ENCODE results near the gene ITGAV. TPM values are rescaled to one million over a fixed set of nuclear protein-coding genes. Genes with fewer than 3 reads are reported as not detected.
A peak's percentile ranks its signal among the peaks of the same experiment; 100 is the strongest.

The ITGAV gene
- polyA plus RNA-seq, 2 donors = 5.8 to 9.8 TPM

DNA sequence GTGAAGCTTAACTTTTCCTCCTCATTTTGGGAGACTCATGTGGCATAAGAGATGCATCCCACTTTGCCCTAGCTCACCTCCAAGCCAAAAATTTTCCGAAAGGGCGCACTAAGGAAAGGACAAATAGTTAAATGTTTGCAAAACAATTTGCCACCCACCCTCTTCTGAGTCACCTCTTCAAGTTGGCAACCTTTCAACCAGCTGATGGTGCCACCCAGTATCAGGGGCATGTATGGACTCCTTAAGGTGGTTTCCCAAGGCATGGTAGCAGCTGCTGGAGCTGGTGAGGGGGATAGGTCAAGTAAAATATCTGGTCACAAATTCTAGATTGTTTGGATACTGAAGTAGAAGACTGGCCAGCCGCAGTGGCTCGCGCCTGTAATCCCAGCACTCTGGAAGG, 17.2 kb upstream of the ITGAV start:
- Histone ChIP-seq H3K27me3 (ENCODE audit: control insufficient read depth in 1 of 2, insufficient read depth in 2 of 2, low read length in 2 of 2) (no peaks in the 10 kb centered on the region), H3K4me3 (ENCODE audit: low read depth in 1 of 2, low read length in 2 of 2) (no peak overlapping the region), H3K4me1 (ENCODE audit: control insufficient read depth in 2 of 2, insufficient read depth in 2 of 2, low read length in 1 of 2) (peaks cover 0 to 3% of the 10 kb centered on the region in 2 donors), H3K27ac (ENCODE audit: low read depth in 2 of 2, low read length in 1 of 2) (no peak overlapping the region), H3K36me3 (ENCODE audit: control insufficient read depth in 2 of 2, insufficient read depth in 2 of 2, low read length in 1 of 2) (no peaks in the 10 kb centered on the region), H3K9me3 (ENCODE audit: control insufficient read depth in 2 of 2, insufficient read depth in 1 of 2, low read depth in 1 of 2, low read length in 1 of 2) (peaks cover 0 to 2% of the 10 kb centered on the region in 2 donors)
- whole genome bisulfite sequencing, 2 donors = 89 to 91% methylated on average over 5 of the region's 5 CpGs

DNA sequence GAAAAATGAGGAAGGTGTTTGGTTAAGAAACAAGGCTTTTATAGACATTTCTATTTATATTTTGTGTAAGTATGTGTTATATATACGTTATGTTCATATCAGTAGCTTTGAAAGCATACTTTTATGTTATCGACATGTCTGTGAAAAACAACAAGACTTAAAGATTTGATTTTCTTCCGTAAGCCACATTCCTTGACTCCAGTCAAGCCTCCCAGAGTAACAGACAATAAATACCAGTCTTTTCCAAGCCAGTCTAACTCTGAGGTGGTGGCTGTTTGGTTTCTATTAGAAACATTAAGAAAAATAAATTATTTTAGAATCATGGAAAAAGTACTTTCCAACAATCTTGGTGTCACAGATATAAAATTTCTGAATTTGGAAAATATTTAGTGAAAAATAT, 16.3 kb upstream of the ITGAV start:
- Histone ChIP-seq H3K27me3 (ENCODE audit: control insufficient read depth in 1 of 2, insufficient read depth in 2 of 2, low read length in 2 of 2) (no peaks in the 10 kb centered on the region), H3K4me1 (ENCODE audit: control insufficient read depth in 2 of 2, insufficient read depth in 2 of 2, low read length in 1 of 2) (peaks cover 0 to 3% of the 10 kb centered on the region in 2 donors), H3K4me3 (ENCODE audit: low read depth in 1 of 2, low read length in 2 of 2) (no peak overlapping the region), H3K36me3 (ENCODE audit: control insufficient read depth in 2 of 2, insufficient read depth in 2 of 2, low read length in 1 of 2) (no peaks in the 10 kb centered on the region), H3K9me3 (ENCODE audit: control insufficient read depth in 2 of 2, insufficient read depth in 1 of 2, low read depth in 1 of 2, low read length in 1 of 2) (peaks cover 0 to 2% of the 10 kb centered on the region in 2 donors), H3K27ac (ENCODE audit: low read depth in 2 of 2, low read length in 1 of 2) (no peak overlapping the region)
- 93 to 96% methylated on average over 3 of the region's 3 CpGs for WGBS, 2 donors

DNA sequence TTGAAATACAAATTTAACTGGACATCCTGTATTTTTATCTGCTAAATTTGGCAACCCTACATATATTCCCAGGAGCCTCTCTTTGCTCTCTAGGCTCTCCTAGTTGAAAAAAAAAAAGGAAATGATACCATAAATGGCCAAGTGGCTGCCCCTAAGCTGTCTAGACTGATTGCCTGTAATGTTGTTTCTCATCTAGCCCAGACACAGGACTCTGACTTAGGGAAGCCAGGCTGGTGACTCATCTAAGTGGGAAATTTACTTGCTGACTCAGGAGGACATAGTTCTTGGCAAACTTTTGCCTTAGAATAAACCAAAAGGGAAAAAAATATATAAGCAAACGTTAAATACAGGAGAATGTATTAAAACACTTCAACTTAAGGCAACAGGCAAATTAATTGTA, 14.6 kb upstream of the ITGAV start:
- no peak overlapping the region for H3K27ac ChIP-seq (ENCODE audit: low read depth in 2 of 2, low read length in 1 of 2)
- H3K4me3 ChIP-seq (ENCODE audit: low read depth in 1 of 2, low read length in 2 of 2) = no peak overlapping the region
- H3K27me3 ChIP-seq (ENCODE audit: control insufficient read depth in 1 of 2, insufficient read depth in 2 of 2, low read length in 2 of 2) = no peaks in the 10 kb centered on the region
- H3K36me3 ChIP-seq (ENCODE audit: control insufficient read depth in 2 of 2, insufficient read depth in 2 of 2, low read length in 1 of 2) = no peaks in the 10 kb centered on the region
- peaks cover 0 to 2% of the 10 kb centered on the region in 2 donors for H3K9me3 ChIP-seq (ENCODE audit: control insufficient read depth in 2 of 2, insufficient read depth in 1 of 2, low read depth in 1 of 2, low read length in 1 of 2)
- 1 to 12% methylated on average over 1 of the region's 1 CpG for WGBS, 2 donors
- H3K4me1 ChIP-seq (ENCODE audit: control insufficient read depth in 2 of 2, insufficient read depth in 2 of 2, low read length in 1 of 2) = peaks cover 0 to 3% of the 10 kb centered on the region in 2 donors

DNA sequence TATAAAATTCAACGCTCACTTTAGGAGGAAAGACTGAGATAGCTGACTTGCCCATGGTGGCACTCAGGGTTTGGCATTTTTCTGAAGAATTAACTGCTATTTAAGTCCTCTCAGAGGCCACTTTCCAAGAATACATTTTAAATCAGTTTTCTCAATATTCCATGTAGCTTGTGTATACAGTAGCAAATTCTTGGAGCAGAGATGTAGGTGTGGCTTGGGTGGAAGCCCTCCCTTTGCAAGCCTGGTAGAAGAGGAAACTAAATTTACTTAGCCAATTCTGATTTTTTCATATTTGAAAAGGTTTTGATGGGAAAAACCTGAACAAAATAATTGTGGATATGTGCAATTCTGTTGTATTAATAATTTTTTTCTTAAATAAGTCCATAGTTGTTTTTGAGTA, 14.0 kb upstream of the ITGAV start:
- Histone ChIP-seq H3K4me3 (ENCODE audit: low read depth in 1 of 2, low read length in 2 of 2) (no peak overlapping the region), H3K36me3 (ENCODE audit: control insufficient read depth in 2 of 2, insufficient read depth in 2 of 2, low read length in 1 of 2) (no peaks in the 10 kb centered on the region), H3K4me1 (ENCODE audit: control insufficient read depth in 2 of 2, insufficient read depth in 2 of 2, low read length in 1 of 2) (peaks cover 0 to 3% of the 10 kb centered on the region in 2 donors), H3K9me3 (ENCODE audit: control insufficient read depth in 2 of 2, insufficient read depth in 1 of 2, low read depth in 1 of 2, low read length in 1 of 2) (peaks cover 0 to 2% of the 10 kb centered on the region in 2 donors), H3K27me3 (ENCODE audit: control insufficient read depth in 1 of 2, insufficient read depth in 2 of 2, low read length in 2 of 2) (no peaks in the 10 kb centered on the region), H3K27ac (ENCODE audit: low read depth in 2 of 2, low read length in 1 of 2) (no peak overlapping the region)
- WGBS, 2 donors = 70 to 79% methylated on average over 1 of the region's 1 CpG

DNA sequence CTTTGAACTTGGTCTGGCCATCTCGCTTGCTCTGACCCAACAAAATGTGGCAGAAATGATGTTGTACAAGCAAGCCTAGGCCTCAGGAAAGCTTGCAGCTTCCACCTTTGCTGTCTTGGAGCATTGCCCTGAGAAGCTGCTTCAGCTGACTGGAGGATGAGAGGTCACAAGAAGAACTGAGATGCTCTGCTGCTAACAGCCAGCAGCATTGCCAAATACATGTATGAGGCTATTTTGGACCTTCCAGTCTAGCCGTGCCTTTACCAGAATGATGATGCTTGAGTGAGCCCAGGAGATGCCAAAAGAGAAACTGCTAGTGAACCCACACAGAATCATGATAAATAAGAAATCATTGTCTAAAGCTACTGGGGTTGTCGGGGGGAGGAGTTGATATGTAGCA, 13.2 kb upstream of the ITGAV start:
- H3K9me3 ChIP-seq (ENCODE audit: control insufficient read depth in 2 of 2, insufficient read depth in 1 of 2, low read depth in 1 of 2, low read length in 1 of 2) = peaks cover 0 to 2% of the 10 kb centered on the region in 2 donors
- no peak overlapping the region for H3K4me3 ChIP-seq (ENCODE audit: low read depth in 1 of 2, low read length in 2 of 2)
- 75% methylated on average over 3 of the region's 3 CpGs for WGBS, 2 donors
- no peaks in the 10 kb centered on the region for H3K36me3 ChIP-seq (ENCODE audit: control insufficient read depth in 2 of 2, insufficient read depth in 2 of 2, low read length in 1 of 2)
- H3K27ac ChIP-seq (ENCODE audit: low read depth in 2 of 2, low read length in 1 of 2) = no peak overlapping the region
- no peaks in the 10 kb centered on the region for H3K27me3 ChIP-seq (ENCODE audit: control insufficient read depth in 1 of 2, insufficient read depth in 2 of 2, low read length in 2 of 2)
- peaks cover 0 to 3% of the 10 kb centered on the region in 2 donors for H3K4me1 ChIP-seq (ENCODE audit: control insufficient read depth in 2 of 2, insufficient read depth in 2 of 2, low read length in 1 of 2)

DNA sequence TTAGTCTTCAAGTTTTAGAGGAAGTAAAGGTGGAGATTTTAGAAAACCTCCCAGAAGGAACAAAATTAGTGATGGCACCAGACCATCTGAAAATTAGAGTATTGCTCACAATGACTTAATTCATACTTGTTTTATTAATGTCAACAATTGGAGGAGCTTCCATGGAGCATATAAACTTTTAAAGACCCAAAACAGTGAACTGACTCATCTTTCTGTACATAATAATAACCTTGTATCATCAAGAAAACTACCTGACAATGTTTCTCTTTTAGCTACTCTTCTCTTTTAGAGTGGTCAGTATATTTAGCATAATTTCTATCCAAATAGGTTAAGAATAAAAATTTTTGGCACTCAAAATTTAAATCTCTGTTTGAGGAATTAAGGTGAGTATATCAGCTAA, 7.2 kb upstream of the ITGAV start:
- Histone ChIP-seq H3K36me3 (ENCODE audit: control insufficient read depth in 2 of 2, insufficient read depth in 2 of 2, low read length in 1 of 2) (no peaks in the 10 kb centered on the region), H3K4me1 (ENCODE audit: control insufficient read depth in 2 of 2, insufficient read depth in 2 of 2, low read length in 1 of 2) (no peaks in the 10 kb centered on the region), H3K27me3 (ENCODE audit: control insufficient read depth in 1 of 2, insufficient read depth in 2 of 2, low read length in 2 of 2) (no peaks in the 10 kb centered on the region), H3K9me3 (ENCODE audit: control insufficient read depth in 2 of 2, insufficient read depth in 1 of 2, low read depth in 1 of 2, low read length in 1 of 2) (no peaks in the 10 kb centered on the region), H3K4me3 (ENCODE audit: low read depth in 1 of 2, low read length in 2 of 2) (no peak overlapping the region), H3K27ac (ENCODE audit: low read depth in 2 of 2, low read length in 1 of 2) (no peak overlapping the region)

DNA sequence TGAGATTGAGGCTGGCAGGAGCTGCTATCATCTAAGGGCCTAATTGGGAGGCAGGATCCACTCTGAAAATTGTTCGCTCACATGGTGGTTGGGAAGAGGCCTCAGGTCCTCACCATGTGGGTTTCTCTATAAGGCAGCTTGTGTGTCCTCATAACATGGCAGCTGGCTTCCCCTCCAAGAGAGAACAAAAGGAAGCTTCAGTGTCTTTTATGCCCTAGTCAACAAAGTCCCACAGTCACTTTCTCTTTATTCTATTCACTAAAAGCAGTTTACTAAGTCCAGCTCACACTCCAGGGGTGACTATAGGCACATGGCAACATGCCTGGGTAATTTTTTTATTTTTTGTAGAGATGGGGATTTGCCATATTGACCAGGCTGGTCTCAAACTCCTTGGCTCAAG, 5.8 kb upstream of the ITGAV start:
- H3K27me3 ChIP-seq (ENCODE audit: control insufficient read depth in 1 of 2, insufficient read depth in 2 of 2, low read length in 2 of 2) = no peaks in the 10 kb centered on the region
- WGBS, 2 donors = 98 to 100% methylated on average over 1 of the region's 1 CpG
- no peaks in the 10 kb centered on the region for H3K36me3 ChIP-seq (ENCODE audit: control insufficient read depth in 2 of 2, insufficient read depth in 2 of 2, low read length in 1 of 2)
- no peak overlapping the region for H3K27ac ChIP-seq (ENCODE audit: low read depth in 2 of 2, low read length in 1 of 2)
- H3K4me1 ChIP-seq (ENCODE audit: control insufficient read depth in 2 of 2, insufficient read depth in 2 of 2, low read length in 1 of 2) = no peaks in the 10 kb centered on the region
- H3K9me3 ChIP-seq (ENCODE audit: control insufficient read depth in 2 of 2, insufficient read depth in 1 of 2, low read depth in 1 of 2, low read length in 1 of 2) = no peaks in the 10 kb centered on the region
- no peak overlapping the region for H3K4me3 ChIP-seq (ENCODE audit: low read depth in 1 of 2, low read length in 2 of 2)

DNA sequence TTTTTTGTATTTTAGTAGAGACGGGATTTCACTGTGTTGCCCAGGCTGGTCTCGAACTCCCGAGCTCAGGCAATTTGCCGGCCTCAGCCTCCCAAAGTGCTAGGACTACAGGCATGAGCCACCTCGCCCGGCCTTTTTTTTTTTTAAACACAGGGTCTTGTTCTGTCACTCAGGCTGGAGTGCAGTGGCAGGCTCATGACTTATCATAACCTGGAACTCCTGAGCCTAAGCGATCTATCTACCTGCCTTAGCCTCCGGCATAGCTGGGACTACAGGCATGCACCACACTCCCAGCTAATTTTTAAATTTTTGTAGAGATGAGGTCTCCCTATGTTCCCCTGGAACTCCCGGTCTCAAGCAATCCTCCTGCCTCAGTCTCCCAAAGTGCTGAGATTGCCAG, 1.4 kb upstream of the ITGAV start:
- WGBS, 2 donors = 92 to 95% methylated on average over 9 of the region's 9 CpGs
- H3K27ac ChIP-seq (ENCODE audit: low read depth in 2 of 2, low read length in 1 of 2) = no peak overlapping the region
- no peaks in the 10 kb centered on the region for H3K27me3 ChIP-seq (ENCODE audit: control insufficient read depth in 1 of 2, insufficient read depth in 2 of 2, low read length in 2 of 2)
- H3K9me3 ChIP-seq (ENCODE audit: control insufficient read depth in 2 of 2, insufficient read depth in 1 of 2, low read depth in 1 of 2, low read length in 1 of 2) = no peaks in the 10 kb centered on the region
- H3K4me3 ChIP-seq (ENCODE audit: low read depth in 1 of 2, low read length in 2 of 2) = no peak overlapping the region
- no peaks in the 10 kb centered on the region for H3K36me3 ChIP-seq (ENCODE audit: control insufficient read depth in 2 of 2, insufficient read depth in 2 of 2, low read length in 1 of 2)
- H3K4me1 ChIP-seq (ENCODE audit: control insufficient read depth in 2 of 2, insufficient read depth in 2 of 2, low read length in 1 of 2) = no peaks in the 10 kb centered on the region

DNA sequence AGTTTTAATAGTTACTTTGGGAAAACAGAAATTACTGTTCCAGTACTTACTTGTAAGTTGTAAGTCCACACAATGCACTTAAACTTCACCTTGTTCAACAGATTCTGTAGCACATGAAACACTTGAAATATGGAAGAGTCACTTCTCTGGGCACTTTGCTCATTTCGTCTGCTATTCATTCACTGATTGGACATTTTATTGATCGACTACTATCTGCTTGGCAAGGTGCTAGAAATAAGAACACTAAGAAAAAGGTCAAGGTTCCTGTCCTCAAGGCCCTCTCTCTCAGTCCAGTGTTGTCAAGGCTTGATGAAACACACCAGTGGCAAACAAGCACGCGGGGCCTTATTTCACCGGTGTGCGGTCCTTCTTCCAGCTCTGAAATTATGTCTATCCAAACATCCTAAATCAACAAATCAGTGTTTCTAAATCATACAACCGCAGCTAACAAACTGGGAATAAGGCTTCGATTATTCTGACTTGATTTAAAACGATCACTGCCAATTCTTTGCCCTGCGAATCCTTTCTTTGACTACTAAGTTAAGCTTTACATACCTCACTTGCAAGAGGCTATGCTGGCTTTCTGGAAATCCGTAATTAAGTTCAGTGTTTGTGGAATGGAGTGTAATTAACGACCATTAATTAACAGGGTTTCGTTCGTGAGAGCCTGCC, 780 bp upstream of the ITGAV start:
- WGBS, 2 donors = 19 to 20% methylated on average over 14 of the region's 14 CpGs
- H3K36me3 ChIP-seq (ENCODE audit: control insufficient read depth in 2 of 2, insufficient read depth in 2 of 2, low read length in 1 of 2) = no peaks in the 10 kb centered on the region

DNA sequence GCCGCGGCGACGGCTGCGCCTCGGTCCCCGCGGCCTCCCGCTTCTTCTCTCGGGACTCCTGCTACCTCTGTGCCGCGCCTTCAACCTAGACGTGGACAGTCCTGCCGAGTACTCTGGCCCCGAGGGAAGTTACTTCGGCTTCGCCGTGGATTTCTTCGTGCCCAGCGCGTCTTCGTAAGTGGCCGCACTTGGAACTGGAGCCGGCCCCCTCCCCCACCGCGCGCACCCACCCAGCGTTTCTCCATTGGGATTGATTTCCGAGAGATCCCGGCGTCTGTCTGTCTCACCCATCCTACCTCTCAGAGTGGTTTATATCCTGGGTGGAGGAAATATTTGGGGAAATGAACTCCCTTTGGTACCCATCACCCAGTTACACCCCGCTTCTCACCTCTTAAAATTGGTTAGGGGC, 498 bp downstream of the ITGAV start:
- no peaks in the 10 kb centered on the region for H3K36me3 ChIP-seq (ENCODE audit: control insufficient read depth in 2 of 2, insufficient read depth in 2 of 2, low read length in 1 of 2)
- WGBS, 2 donors = 0 to 1% methylated on average over 25 to 32 of the region's 32 CpGs
- no peaks in the 10 kb centered on the region for H3K4me1 ChIP-seq (ENCODE audit: control insufficient read depth in 2 of 2, insufficient read depth in 2 of 2, low read length in 1 of 2)
- no peaks in the 10 kb centered on the region for H3K9me3 ChIP-seq (ENCODE audit: control insufficient read depth in 2 of 2, insufficient read depth in 1 of 2, low read depth in 1 of 2, low read length in 1 of 2)
- H3K4me3 ChIP-seq (ENCODE audit: low read depth in 1 of 2, low read length in 2 of 2) = peak overlapping the region; percentile 96 to 97
- H3K27me3 ChIP-seq (ENCODE audit: control insufficient read depth in 1 of 2, insufficient read depth in 2 of 2, low read length in 2 of 2) = no peaks in the 10 kb centered on the region
- peak overlapping the region; percentile 97 to 99 for H3K27ac ChIP-seq (ENCODE audit: low read depth in 2 of 2, low read length in 1 of 2)

More for the DNA sequence above, 780 bp upstream of the ITGAV start:
- H3K27me3 ChIP-seq (ENCODE audit: control insufficient read depth in 1 of 2, insufficient read depth in 2 of 2, low read length in 2 of 2) = no peaks in the 10 kb centered on the region
- no peaks in the 10 kb centered on the region for H3K4me1 ChIP-seq (ENCODE audit: control insufficient read depth in 2 of 2, insufficient read depth in 2 of 2, low read length in 1 of 2)
- H3K27ac ChIP-seq (ENCODE audit: low read depth in 2 of 2, low read length in 1 of 2) = peak overlapping the region; percentile 97 to 99
- H3K4me3 ChIP-seq (ENCODE audit: low read depth in 1 of 2, low read length in 2 of 2) = peak overlapping the region; percentile 96 to 97
- H3K9me3 ChIP-seq (ENCODE audit: control insufficient read depth in 2 of 2, insufficient read depth in 1 of 2, low read depth in 1 of 2, low read length in 1 of 2) = no peaks in the 10 kb centered on the region
